ENCODE results near the gene PIK3CD.

Gene PIK3CD

DNA sequence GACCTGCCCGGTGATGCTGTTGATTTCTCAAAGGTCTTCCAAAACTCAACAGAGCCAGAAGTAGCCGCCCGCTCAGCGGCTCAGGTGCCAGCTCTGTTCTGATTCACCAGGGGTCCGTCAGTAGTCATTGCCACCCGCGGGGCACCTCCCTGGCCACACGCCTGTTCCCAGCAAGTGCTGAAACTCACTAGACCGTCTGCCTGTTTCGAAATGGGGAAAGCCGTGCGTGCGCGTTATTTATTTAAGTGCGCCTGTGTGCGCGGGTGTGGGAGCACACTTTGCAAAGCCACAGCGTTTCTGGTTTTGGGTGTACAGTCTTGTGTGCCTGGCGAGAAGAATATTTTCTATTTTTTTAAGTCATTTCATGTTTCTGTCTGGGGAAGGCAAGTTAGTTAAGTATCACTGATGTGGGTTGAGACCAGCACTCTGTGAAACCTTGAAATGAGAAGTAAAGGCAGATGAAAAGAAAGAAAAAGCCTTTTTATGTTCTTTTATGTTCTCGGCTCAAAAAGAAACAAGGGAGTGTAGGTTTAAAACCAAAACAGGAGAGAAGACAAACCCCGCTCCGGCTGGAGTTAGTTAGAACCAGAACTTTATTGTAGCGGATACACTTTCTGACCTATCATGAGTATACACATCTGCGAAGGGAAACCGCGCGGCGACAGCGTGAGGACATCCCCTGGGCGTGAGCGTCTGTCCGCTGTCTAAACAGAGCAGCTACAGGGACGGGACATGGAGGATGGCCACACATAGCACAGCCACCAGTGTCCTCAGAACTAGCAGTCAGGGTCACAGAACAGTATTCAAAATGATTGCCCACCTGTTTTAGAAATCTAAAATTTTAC, 77.1 kb downstream of the PIK3CD start:
- no peak overlapping the region for H3K27ac ChIP-seq (ENCODE audit: low read depth, low read length)

DNA sequence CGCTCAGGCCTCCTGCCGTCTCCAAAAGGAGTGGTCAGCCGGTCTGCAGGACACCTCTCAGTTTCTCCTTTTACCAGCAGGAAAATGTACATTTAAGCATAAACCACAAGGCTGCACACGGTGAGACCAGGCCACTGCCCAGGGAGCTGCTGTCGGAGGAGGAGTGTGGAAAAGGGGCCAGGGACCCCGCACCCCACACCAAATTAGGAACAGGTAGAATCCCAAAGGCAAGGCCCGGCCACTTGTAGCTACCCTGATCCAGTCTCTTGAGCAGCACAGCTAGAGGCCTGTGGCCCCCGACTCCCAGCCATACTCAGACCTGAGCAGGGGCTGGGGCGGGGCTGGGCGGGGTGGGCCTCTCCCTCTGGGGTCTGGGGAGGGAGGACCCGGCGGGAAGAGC, 78.0 kb downstream of the PIK3CD start:
- no peak overlapping the region for H3K27ac ChIP-seq (ENCODE audit: low read depth, low read length)
- H4K20me1 ChIP-seq (ENCODE audit: control insufficient read depth, insufficient read depth, low read depth, low read length) = no peaks in the 10 kb centered on the region
- H3K4me1 ChIP-seq (ENCODE audit: control insufficient read depth, low read length) = peaks cover 18% of the 10 kb centered on the region
- no peaks in the 10 kb centered on the region for H3K9me2 ChIP-seq (replicated peaks; ENCODE audit: control insufficient read depth, low read length)
- TF ChIP-seq EZH2phosphoT487 (IDR thresholded peaks at IDR 0.05; ENCODE audit: borderline replicate concordance, low read length) = no peak
- TF ChIP-seq, protein P1, sequence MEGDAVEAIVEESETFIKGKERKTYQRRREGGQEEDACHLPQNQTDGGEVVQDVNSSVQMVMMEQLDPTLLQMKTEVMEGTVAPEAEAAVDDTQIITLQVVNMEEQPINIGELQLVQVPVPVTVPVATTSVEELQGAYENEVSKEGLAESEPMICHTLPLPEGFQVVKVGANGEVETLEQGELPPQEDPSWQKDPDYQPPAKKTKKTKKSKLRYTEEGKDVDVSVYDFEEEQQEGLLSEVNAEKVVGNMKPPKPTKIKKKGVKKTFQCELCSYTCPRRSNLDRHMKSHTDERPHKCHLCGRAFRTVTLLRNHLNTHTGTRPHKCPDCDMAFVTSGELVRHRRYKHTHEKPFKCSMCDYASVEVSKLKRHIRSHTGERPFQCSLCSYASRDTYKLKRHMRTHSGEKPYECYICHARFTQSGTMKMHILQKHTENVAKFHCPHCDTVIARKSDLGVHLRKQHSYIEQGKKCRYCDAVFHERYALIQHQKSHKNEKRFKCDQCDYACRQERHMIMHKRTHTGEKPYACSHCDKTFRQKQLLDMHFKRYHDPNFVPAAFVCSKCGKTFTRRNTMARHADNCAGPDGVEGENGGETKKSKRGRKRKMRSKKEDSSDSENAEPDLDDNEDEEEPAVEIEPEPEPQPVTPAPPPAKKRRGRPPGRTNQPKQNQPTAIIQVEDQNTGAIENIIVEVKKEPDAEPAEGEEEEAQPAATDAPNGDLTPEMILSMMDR (IDR thresholded peaks at IDR 0.05; ENCODE audit: low read depth, low read length, poor library complexity, severe bottlenecking) = no peak
- no peak overlapping the region for H3K4me3 ChIP-seq (ENCODE audit: low read length)
- no peaks in the 10 kb centered on the region for H3K79me2 ChIP-seq (ENCODE audit: control insufficient read depth, low read length)
- no peaks in the 10 kb centered on the region for H3K27me3 ChIP-seq (ENCODE audit: control insufficient read depth, low read length)
- no peak overlapping the region for H3K4me2 ChIP-seq (ENCODE audit: low read length)
- H3F3A ChIP-seq (ENCODE audit: control insufficient read depth, insufficient read depth) = peaks cover 10% of the 10 kb centered on the region
- no peaks in the 10 kb centered on the region for H3K9me3 ChIP-seq (ENCODE audit: control insufficient read depth, insufficient read depth, low read length)
- H3K36me3 ChIP-seq (ENCODE audit: control insufficient read depth, low read length) = peaks cover 79% of the 10 kb centered on the region

More for the DNA sequence above, 77.1 kb downstream of the PIK3CD start:
- H3K4me1 ChIP-seq (ENCODE audit: control insufficient read depth, low read length) = peaks cover 12% of the 10 kb centered on the region
- no peaks in the 10 kb centered on the region for H3K27me3 ChIP-seq (ENCODE audit: control insufficient read depth, low read length)
- no peaks in the 10 kb centered on the region for H3K79me2 ChIP-seq (ENCODE audit: control insufficient read depth, low read length)
- peaks cover 76% of the 10 kb centered on the region for H3K36me3 ChIP-seq (ENCODE audit: control insufficient read depth, low read length)
- H3K4me2 ChIP-seq (ENCODE audit: low read length) = no peak overlapping the region
- H3K4me3 ChIP-seq (ENCODE audit: low read length) = no peak overlapping the region
- no peaks in the 10 kb centered on the region for H4K20me1 ChIP-seq (ENCODE audit: control insufficient read depth, insufficient read depth, low read depth, low read length)
- no peaks in the 10 kb centered on the region for H3K9me2 ChIP-seq (replicated peaks; ENCODE audit: control insufficient read depth, low read length)
- peaks cover 10% of the 10 kb centered on the region for H3F3A ChIP-seq (ENCODE audit: control insufficient read depth, insufficient read depth)
- TF ChIP-seq, protein P1 (IDR thresholded peaks at IDR 0.05; ENCODE audit: low read depth, low read length, poor library complexity, severe bottlenecking) = no peak
- TF ChIP-seq EZH2phosphoT487 (IDR thresholded peaks at IDR 0.05; ENCODE audit: borderline replicate concordance, low read length) = no peak
- no peaks in the 10 kb centered on the region for H3K9me3 ChIP-seq (ENCODE audit: control insufficient read depth, insufficient read depth, low read length)

DNA sequence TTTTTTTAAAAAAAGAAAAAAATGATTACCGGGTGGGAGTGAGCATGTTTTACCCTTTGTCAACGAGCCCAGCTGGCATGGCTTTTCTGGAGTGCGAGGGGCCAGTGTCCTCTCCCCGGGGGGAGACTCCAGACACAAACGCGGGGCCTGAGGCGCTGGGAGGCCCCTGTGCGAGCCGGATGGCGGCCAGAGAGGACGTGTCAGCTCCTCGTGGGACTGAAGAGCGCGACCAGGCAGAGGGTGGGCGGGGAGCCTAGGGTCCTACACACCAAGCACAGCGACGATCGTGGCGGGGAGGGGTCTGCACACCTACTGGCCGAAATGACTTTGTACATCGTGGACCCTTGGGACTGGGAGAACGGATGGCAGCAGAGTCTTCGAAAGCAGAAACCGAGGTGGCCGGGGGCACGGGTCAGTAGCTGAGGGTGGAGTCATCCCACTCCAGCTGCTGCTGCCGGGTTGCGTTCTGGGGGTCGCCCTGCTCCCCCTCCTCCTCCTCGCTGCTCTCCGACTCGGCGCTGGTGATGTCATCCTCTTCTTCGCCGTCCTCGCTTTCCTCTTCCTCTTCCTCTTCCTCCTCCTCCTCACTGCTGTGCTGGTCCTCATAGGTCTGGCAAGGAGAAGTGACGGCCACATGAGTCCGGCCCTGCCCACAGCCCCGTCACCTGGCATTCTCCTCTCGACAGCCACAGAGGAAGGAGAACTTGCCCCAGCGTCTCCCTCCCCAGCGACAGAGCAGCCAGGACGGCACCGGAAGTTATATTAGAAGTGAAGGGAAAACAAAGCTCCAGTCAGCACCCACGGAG, 78.8 kb downstream of the PIK3CD start:
- no peaks in the 10 kb centered on the region for H3K27me3 ChIP-seq (ENCODE audit: control insufficient read depth, low read length)
- H3K4me1 ChIP-seq (ENCODE audit: control insufficient read depth, low read length) = peaks cover 18% of the 10 kb centered on the region
- H4K20me1 ChIP-seq (ENCODE audit: control insufficient read depth, insufficient read depth, low read depth, low read length) = no peaks in the 10 kb centered on the region
- TF ChIP-seq, protein P1 (IDR thresholded peaks at IDR 0.05; ENCODE audit: low read depth, low read length, poor library complexity, severe bottlenecking) = no peak
- no peak for TF ChIP-seq EZH2phosphoT487 (IDR thresholded peaks at IDR 0.05; ENCODE audit: borderline replicate concordance, low read length)
- no peak overlapping the region for H3K27ac ChIP-seq (ENCODE audit: low read depth, low read length)
- no peaks in the 10 kb centered on the region for H3K79me2 ChIP-seq (ENCODE audit: control insufficient read depth, low read length)
- H3F3A ChIP-seq (ENCODE audit: control insufficient read depth, insufficient read depth) = peaks cover 10% of the 10 kb centered on the region
- H3K4me3 ChIP-seq (ENCODE audit: low read length) = no peak overlapping the region
- H3K9me3 ChIP-seq (ENCODE audit: control insufficient read depth, insufficient read depth, low read length) = no peaks in the 10 kb centered on the region
- no peaks in the 10 kb centered on the region for H3K9me2 ChIP-seq (replicated peaks; ENCODE audit: control insufficient read depth, low read length)
- peaks cover 82% of the 10 kb centered on the region for H3K36me3 ChIP-seq (ENCODE audit: control insufficient read depth, low read length)
- no peak overlapping the region for H3K4me2 ChIP-seq (ENCODE audit: low read length)
